HEK293 (cell line): Measurements from ENCODE around the gene LSMEM2.

ENCODE experiments used
- CTCF ChIP-seq: fragments of 450-650 bp; formaldehyde crosslinking; IDR thresholded peaks from 2 replicates; pipeline ENCODE4 v1.5.1; 2016; ENCODE audit warnings: missing biosample characterization, missing genetic modification characterization
- KLF16 ChIP-seq: fragments of 450-650 bp; formaldehyde crosslinking; IDR thresholded peaks from 2 replicates; pipeline ENCODE4 v1.5.1; 2017; ENCODE audit warnings: missing biosample characterization, missing genetic modification characterization
- PRDM1 ChIP-seq: fragments of 450-650 bp; formaldehyde crosslinking; IDR thresholded peaks from 2 replicates; pipeline ENCODE4; 2016; ENCODE audit warnings: missing biosample characterization, missing genetic modification characterization
- ZFP3 ChIP-seq: fragments of 450-650 bp; formaldehyde crosslinking; IDR thresholded peaks from 2 replicates; pipeline ENCODE4 v1.5.1; 2016; ENCODE audit warnings: low read depth, missing biosample characterization, missing genetic modification characterization
- ZNF311 ChIP-seq: fragments of 450-650 bp; formaldehyde crosslinking; IDR thresholded peaks from 2 replicates; pipeline ENCODE4 v1.5.1; 2017; ENCODE audit warnings: missing biosample characterization, missing genetic modification characterization, borderline replicate concordance
- ZNF571 ChIP-seq: fragments of 450-650 bp; formaldehyde crosslinking; IDR thresholded peaks from 2 replicates; pipeline ENCODE4 v1.5.0; 2017; ENCODE audit warnings: missing biosample characterization, missing genetic modification characterization
- TF ChIP-seq, protein P1 (sequence below): fragments of 450-650 bp; formaldehyde crosslinking; IDR thresholded peaks from 2 replicates; pipeline ENCODE4 v1.5.1; 2016; ENCODE audit warnings: missing biosample characterization, missing genetic modification characterization

DNA sequence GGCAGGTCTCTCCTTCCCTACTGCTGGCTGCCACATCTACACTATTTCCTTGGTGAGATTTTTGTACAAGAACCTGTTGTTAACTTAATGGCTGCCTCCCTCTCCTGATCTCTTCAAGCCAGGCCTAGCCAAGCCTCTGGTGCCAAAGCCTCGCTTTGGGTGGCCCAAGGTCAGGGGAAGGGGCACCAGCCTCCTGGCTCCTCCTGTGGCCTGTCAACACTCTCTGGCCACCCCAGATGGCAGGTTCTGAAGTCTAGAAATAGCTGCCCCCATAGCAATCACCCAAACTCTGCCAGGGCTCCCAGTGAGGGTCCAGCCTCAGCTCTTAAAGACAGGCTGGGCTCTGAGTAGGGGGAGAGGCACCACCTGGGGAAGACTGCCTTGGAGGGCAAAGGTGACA, 8.4 kb downstream of the LSMEM2 start:
- TF ChIP-seq KLF16 (tag by site-specific recombination) (no peak), ZFP3 (no peak), CTCF (tag by site-specific recombination) (no peak), ZNF571 (tag by site-specific recombination) (no peak), ZNF311 (tag by site-specific recombination) (no peak), PRDM1 (tag by site-specific recombination) (no peak)
- TF ChIP-seq, protein P1, sequence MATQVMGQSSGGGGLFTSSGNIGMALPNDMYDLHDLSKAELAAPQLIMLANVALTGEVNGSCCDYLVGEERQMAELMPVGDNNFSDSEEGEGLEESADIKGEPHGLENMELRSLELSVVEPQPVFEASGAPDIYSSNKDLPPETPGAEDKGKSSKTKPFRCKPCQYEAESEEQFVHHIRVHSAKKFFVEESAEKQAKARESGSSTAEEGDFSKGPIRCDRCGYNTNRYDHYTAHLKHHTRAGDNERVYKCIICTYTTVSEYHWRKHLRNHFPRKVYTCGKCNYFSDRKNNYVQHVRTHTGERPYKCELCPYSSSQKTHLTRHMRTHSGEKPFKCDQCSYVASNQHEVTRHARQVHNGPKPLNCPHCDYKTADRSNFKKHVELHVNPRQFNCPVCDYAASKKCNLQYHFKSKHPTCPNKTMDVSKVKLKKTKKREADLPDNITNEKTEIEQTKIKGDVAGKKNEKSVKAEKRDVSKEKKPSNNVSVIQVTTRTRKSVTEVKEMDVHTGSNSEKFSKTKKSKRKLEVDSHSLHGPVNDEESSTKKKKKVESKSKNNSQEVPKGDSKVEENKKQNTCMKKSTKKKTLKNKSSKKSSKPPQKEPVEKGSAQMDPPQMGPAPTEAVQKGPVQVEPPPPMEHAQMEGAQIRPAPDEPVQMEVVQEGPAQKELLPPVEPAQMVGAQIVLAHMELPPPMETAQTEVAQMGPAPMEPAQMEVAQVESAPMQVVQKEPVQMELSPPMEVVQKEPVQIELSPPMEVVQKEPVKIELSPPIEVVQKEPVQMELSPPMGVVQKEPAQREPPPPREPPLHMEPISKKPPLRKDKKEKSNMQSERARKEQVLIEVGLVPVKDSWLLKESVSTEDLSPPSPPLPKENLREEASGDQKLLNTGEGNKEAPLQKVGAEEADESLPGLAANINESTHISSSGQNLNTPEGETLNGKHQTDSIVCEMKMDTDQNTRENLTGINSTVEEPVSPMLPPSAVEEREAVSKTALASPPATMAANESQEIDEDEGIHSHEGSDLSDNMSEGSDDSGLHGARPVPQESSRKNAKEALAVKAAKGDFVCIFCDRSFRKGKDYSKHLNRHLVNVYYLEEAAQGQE (tag by site-specific recombination), result no peak
